ENCODE results near the gene CHRNE.
A peak's percentile ranks its signal among the peaks of the same experiment; 100 is the strongest.
"Not testable (repeated sequence)": the region's sequence is repeated elsewhere in the genome, so short reads cannot be mapped to it uniquely, and the experiment has no call there.

Gene CHRNE

DNA sequence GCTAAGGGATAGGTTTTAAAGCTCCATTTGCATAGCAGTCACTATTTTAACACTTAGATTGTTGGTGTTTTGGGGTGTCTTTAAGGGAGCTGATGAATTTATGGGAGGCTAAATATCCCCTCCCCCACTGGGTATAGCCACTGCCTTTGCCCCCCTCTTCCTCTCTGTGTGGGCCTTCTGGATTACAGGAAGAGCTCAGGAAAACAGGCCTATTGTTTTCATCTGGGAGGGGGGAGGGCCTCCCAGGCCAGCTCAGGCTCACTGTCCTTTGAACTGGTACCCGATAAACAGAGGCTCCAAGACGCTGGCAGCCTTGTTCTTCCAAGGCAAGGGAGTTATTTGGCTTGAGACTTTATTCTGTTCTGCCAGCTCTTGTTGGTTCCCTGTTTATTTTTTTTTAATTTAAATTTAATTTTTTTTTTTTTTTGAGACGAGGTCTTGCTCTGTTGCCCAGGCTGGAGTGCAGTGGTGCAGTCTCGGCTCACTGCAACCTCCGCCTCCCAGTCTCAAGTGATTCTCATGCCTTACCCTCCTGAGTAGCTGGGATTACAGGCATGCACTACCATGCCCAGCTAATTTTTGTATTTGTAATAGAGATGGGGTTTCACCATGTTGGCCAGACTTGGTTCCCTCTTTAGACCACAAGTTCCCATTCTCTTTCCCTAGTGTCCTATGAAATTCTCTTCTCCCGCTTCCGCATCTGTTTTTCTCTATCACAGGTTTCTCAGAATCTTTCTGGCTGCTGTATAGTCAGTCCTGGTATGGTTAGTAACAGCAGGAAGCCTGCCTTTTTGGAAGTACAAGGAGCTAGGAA, 44.6 kb downstream of the CHRNE start:
- Histone ChIP-seq H3K9me3 (ENCODE audit: control insufficient read depth in 1 of 2, low read length in 2 of 2) (no peaks in the 10 kb centered on the region), H3K4me3 (ENCODE audit: low read depth in 1 of 2, low read length in 2 of 2) (peak overlapping the region in 1 of 2 donors; percentile 2), H3K27ac (ENCODE audit: low read length) (peak overlapping the region; percentile 4), H3K4me1 (ENCODE audit: control insufficient read depth in 1 of 2, insufficient read depth in 2 of 2, low read length in 2 of 2) (peaks cover 7 to 22% of the 10 kb centered on the region in 2 donors), H3K27me3 (ENCODE audit: low read depth, low read length) (no peaks in the 10 kb centered on the region), H3K36me3 (ENCODE audit: control insufficient read depth in 1 of 2, insufficient read depth in 2 of 2, low read length in 2 of 2) (peaks cover 0 to 5% of the 10 kb centered on the region in 2 donors)

DNA sequence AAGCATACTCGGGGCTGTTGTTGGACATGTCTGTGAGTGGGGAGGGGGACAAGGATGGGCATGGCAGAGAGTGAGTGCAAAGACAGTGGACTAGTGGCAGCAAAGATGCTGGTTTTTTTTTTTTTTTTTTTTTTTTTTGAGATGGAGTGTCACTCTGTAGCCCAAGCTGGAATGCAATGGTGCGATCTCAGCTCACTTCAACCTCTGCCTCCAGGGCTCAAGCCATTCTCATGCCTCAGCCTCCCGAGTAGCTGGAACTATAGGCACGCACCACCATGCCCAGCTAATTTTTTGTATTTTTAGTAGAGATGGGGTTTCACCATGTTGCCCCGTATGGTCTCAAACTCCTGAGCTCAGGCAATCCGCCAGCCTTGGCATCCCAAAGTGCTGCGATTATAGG, 45.6 kb downstream of the CHRNE start:
- H3K9me3 ChIP-seq (ENCODE audit: control insufficient read depth in 1 of 2, low read length in 2 of 2); H3K27ac ChIP-seq (ENCODE audit: low read length); H3K4me3 ChIP-seq (ENCODE audit: low read depth in 1 of 2, low read length in 2 of 2); H3K27me3 ChIP-seq (ENCODE audit: low read depth, low read length); H3K36me3 ChIP-seq (ENCODE audit: control insufficient read depth in 1 of 2, insufficient read depth in 2 of 2, low read length in 2 of 2): not testable (repeated sequence)
- H3K4me1 ChIP-seq (ENCODE audit: control insufficient read depth in 1 of 2, insufficient read depth in 2 of 2, low read length in 2 of 2), result peaks cover 7 to 25% of the 10 kb centered on the region in 2 donors

DNA sequence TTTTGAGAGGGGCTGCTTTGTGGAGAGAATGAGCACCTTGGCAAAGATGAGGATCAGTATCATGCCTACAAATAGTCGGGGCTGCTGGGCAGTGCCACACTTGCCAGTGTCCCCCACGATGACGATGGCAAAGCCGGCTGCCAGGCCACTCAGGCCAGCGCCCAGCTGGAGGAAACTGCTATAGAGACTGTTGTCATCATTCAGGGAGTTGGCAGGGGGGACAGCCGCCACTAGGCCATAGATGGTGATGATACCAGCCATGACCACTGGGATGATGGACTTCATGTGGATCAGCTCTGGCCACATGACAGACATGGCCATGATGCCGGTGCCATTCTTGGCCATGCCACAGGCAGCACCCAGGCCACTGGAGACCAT, 46.0 kb downstream of the CHRNE start:
- Histone ChIP-seq H3K4me1 (ENCODE audit: control insufficient read depth in 1 of 2, insufficient read depth in 2 of 2, low read length in 2 of 2) (peaks cover 7 to 28% of the 10 kb centered on the region in 2 donors), H3K9me3 (ENCODE audit: control insufficient read depth in 1 of 2, low read length in 2 of 2) (no peaks in the 10 kb centered on the region), H3K27ac (ENCODE audit: low read length) (no peak overlapping the region), H3K4me3 (ENCODE audit: low read depth in 1 of 2, low read length in 2 of 2) (no peak overlapping the region), H3K36me3 (ENCODE audit: control insufficient read depth in 1 of 2, insufficient read depth in 2 of 2, low read length in 2 of 2) (peaks cover 0 to 5% of the 10 kb centered on the region in 2 donors), H3K27me3 (ENCODE audit: low read depth, low read length) (no peaks in the 10 kb centered on the region)

DNA sequence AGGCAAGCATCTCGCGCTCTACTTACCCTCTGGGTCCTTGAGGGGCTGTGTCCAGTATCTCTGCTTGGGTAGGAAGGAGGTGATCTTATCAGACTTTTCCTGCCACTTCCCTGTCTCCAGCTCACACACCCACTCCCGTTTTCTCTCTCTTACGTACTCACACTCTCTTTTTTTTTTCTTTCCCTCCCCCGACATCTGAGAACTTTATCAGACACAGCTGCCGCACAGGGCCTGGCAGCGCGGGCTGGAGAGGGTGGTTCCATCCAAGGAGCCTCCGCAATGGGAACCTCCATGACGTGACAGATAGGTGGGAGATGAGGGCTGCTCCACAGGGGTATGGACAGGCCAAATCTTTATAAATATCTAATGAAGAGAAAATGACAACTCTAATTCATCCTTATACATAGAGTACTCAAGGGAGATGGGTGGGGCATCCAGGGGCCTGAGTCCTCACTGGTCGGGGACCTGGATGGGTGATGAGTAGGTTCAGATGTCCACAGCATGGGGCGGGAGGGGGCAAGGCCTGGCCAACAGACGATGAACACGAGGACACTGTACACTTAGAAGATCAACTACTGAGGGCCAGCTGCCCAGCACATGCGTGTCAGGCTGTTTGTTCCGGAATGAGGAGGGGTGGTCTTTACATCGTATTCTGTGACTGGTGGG, 46.5 kb downstream of the CHRNE start:
- Histone ChIP-seq H3K4me1 (ENCODE audit: control insufficient read depth in 1 of 2, insufficient read depth in 2 of 2, low read length in 2 of 2) (peaks cover 7 to 28% of the 10 kb centered on the region in 2 donors), H3K27me3 (ENCODE audit: low read depth, low read length) (no peaks in the 10 kb centered on the region), H3K27ac (ENCODE audit: low read length) (no peak overlapping the region)

DNA sequence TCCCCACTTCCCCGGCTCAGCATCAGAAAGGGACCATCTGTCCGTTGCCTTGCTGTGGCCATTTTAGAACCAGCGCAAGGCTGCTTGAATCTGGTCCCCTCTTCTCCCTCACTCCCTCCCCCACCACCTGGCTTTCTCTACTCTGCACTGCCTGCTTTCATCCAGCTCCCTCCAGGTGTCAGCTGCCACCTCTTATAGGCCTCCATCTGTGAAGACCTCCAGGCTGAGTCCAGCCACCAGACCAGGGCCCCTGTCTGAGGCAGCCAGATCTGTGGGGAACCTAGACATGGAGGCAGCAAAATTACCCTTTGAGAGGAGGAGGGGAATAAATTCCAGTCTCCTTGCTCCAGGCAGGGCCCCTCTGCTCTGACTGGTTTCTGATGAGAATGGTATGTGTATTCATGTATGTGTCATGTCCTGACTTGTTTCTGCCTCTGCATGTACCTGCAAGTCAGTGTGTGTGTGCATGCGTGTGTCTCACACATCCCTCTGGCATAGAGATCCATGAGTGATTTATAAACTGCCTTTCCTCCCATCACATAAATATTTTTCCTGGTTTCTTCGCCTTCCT, 48.7 kb downstream of the CHRNE start:
- H3K36me3 ChIP-seq (ENCODE audit: control insufficient read depth in 1 of 2, insufficient read depth in 2 of 2, low read length in 2 of 2), result no peaks in the 10 kb centered on the region
- no peak overlapping the region for H3K4me3 ChIP-seq (ENCODE audit: low read depth in 1 of 2, low read length in 2 of 2)
- no peaks in the 10 kb centered on the region for H3K27me3 ChIP-seq (ENCODE audit: low read depth, low read length)
- H3K9me3 ChIP-seq (ENCODE audit: control insufficient read depth in 1 of 2, low read length in 2 of 2), result no peaks in the 10 kb centered on the region
- no peak overlapping the region for H3K27ac ChIP-seq (ENCODE audit: low read length)
- H3K4me1 ChIP-seq (ENCODE audit: control insufficient read depth in 1 of 2, insufficient read depth in 2 of 2, low read length in 2 of 2), result peaks cover 7 to 24% of the 10 kb centered on the region in 2 donors

More for the DNA sequence above, 46.5 kb downstream of the CHRNE start:
- H3K9me3 ChIP-seq (ENCODE audit: control insufficient read depth in 1 of 2, low read length in 2 of 2), result no peaks in the 10 kb centered on the region
- H3K4me3 ChIP-seq (ENCODE audit: low read depth in 1 of 2, low read length in 2 of 2), result no peak overlapping the region
- H3K36me3 ChIP-seq (ENCODE audit: control insufficient read depth in 1 of 2, insufficient read depth in 2 of 2, low read length in 2 of 2), result peaks cover 0 to 5% of the 10 kb centered on the region in 2 donors

DNA sequence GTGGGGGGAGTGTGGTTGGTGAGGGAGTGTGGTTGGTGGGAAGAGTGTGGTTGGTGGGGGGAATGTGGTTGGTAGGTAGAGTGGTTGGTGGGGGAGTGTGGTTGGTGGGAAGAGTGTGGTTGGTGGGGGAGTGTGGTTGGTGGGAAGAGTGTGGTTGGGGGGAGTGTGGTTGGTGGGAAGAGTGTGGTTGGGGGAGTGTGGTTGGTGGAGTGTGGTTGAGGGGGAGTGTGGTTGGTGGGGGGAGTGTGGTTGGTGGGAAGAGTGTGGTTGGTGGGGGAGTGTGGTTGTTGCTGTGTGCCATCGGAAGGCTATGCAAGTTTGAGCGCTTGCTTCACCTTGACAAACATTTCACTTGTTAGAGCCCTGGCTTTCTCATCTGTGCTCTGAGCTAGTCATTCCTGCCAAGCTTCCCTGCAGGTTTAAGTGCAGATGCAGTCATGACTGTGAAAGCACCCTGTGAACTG, 49.7 kb downstream of the CHRNE start:
- Histone ChIP-seq H3K9me3 (ENCODE audit: control insufficient read depth in 1 of 2, low read length in 2 of 2) (no peaks in the 10 kb centered on the region), H3K4me1 (ENCODE audit: control insufficient read depth in 1 of 2, insufficient read depth in 2 of 2, low read length in 2 of 2) (peaks cover 0 to 16% of the 10 kb centered on the region in 2 donors), H3K36me3 (ENCODE audit: control insufficient read depth in 1 of 2, insufficient read depth in 2 of 2, low read length in 2 of 2) (no peaks in the 10 kb centered on the region), H3K27me3 (ENCODE audit: low read depth, low read length) (no peaks in the 10 kb centered on the region), H3K27ac (ENCODE audit: low read length) (no peak overlapping the region), H3K4me3 (ENCODE audit: low read depth in 1 of 2, low read length in 2 of 2) (no peak overlapping the region)

DNA sequence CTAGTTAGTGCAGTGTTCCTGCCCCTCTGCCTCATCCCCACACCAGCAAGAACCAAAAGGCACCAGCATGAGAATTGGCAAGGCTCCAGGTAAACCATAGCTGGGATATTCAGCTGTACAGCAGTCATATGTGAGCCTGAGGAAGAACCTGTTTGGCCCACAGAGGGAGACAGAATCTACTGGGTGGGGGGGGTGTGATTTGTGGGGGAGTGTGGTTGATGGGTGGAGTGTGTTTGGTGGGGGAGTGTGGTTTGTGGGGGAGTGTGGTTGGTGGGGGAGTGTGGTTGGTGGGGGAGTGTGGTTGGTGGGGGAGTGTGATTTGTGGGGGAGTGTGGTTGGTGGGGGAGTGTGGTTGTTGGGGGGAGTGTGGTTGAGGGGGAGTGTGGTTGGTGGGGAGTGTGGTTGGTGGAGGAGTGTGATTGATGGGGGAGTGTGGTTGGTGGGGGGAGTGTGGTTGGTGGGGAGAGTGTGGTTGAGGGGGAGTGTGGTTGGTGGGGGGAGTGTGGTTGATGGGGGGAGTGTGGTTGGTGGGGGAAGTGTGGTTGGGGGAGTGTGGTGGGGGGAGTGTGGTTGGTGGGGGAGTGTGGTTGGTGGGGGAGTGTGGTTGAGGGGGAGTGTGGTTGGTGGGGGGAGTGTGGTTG, 50.2 kb downstream of the CHRNE start:
- no peak overlapping the region for H3K27ac ChIP-seq (ENCODE audit: low read length)
- H3K4me3 ChIP-seq (ENCODE audit: low read depth in 1 of 2, low read length in 2 of 2), result no peak overlapping the region
- H3K36me3 ChIP-seq (ENCODE audit: control insufficient read depth in 1 of 2, insufficient read depth in 2 of 2, low read length in 2 of 2), result no peaks in the 10 kb centered on the region
- peaks cover 0 to 11% of the 10 kb centered on the region in 2 donors for H3K4me1 ChIP-seq (ENCODE audit: control insufficient read depth in 1 of 2, insufficient read depth in 2 of 2, low read length in 2 of 2)
- H3K9me3 ChIP-seq (ENCODE audit: control insufficient read depth in 1 of 2, low read length in 2 of 2), result no peaks in the 10 kb centered on the region
- no peaks in the 10 kb centered on the region for H3K27me3 ChIP-seq (ENCODE audit: low read depth, low read length)

DNA sequence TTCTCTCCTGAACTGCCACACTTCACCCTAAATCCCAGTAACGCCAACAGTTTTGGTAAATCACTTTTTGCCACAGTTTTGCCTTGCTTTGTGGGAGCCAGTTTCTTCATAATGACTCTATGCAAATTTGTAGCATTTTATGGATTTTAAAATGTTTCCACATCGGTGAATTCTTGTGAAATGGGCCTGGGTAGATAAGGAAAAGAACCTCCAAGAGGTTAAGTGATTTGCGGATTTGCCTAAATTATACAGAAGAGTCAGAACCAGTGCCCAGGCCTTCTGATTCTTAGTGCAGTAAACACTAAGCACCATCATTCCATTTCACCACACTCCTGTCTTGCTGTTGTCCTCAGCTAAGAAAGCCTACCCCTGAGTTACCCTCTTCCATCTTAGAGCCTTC, 51.8 kb downstream of the CHRNE start:
- Histone ChIP-seq H3K9me3 (ENCODE audit: control insufficient read depth in 1 of 2, low read length in 2 of 2) (no peaks in the 10 kb centered on the region), H3K4me3 (ENCODE audit: low read depth in 1 of 2, low read length in 2 of 2) (no peak overlapping the region), H3K36me3 (ENCODE audit: control insufficient read depth in 1 of 2, insufficient read depth in 2 of 2, low read length in 2 of 2) (peaks cover 0 to 2% of the 10 kb centered on the region in 2 donors), H3K27ac (ENCODE audit: low read length) (no peak overlapping the region), H3K4me1 (ENCODE audit: control insufficient read depth in 1 of 2, insufficient read depth in 2 of 2, low read length in 2 of 2) (peaks cover 0 to 7% of the 10 kb centered on the region in 2 donors), H3K27me3 (ENCODE audit: low read depth, low read length) (no peaks in the 10 kb centered on the region)

DNA sequence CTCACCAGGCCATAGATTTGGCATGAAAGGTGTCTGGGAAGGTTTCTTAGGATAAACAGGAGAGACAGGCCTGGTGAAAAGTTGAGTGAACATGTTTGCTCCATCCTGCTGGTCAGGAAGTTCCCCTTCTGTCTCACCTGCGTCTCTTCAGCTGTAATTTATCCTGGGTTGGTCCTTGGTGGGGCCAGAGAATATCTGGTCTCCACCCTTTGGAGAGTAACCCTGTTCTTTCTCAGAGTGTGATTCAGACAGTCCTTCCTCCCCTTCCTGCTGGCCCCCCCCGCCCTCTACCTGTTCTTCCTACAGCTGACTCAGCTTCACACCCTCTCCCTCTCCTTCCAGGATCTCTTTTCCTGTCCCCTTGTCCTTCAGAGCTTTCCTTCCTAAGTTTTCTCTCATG, 52.7 kb downstream of the CHRNE start:
- peaks cover 0 to 7% of the 10 kb centered on the region in 2 donors for H3K4me1 ChIP-seq (ENCODE audit: control insufficient read depth in 1 of 2, insufficient read depth in 2 of 2, low read length in 2 of 2)

DNA sequence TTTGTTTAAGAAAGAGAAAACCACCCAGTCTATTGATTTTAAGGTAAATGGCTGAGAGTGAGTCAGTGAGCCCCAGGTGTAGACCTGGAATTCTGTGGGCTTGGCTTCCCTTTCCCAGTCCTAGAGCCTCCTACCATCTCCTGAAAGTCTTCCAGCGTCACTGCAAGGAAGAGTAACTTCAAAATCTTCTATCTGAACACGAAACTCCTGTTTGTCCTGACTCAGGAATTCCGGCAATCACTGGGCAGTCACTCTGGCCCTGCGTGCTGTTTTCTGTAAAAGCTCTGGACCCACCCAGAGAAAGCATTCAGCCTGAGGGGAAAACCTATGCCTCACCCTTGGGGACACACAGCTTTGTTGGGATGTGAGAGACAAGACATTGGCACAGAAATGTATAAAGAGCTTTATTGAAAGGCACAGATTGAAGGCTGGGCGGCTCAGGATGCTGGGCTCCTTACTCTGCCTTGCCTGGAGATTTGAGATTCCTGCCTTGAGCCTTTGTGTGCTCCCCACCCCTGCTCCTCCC, 53.8 kb downstream of the CHRNE start:
- Histone ChIP-seq H3K27ac (ENCODE audit: low read length) (no peak overlapping the region), H3K4me3 (ENCODE audit: low read depth in 1 of 2, low read length in 2 of 2) (no peak overlapping the region), H3K36me3 (ENCODE audit: control insufficient read depth in 1 of 2, insufficient read depth in 2 of 2, low read length in 2 of 2) (peaks cover 0 to 2% of the 10 kb centered on the region in 2 donors), H3K4me1 (ENCODE audit: control insufficient read depth in 1 of 2, insufficient read depth in 2 of 2, low read length in 2 of 2) (peaks cover 0 to 7% of the 10 kb centered on the region in 2 donors), H3K27me3 (ENCODE audit: low read depth, low read length) (no peaks in the 10 kb centered on the region), H3K9me3 (ENCODE audit: control insufficient read depth in 1 of 2, low read length in 2 of 2) (no peaks in the 10 kb centered on the region)

More for the DNA sequence above, 52.7 kb downstream of the CHRNE start:
- Histone ChIP-seq H3K27me3 (ENCODE audit: low read depth, low read length) (no peaks in the 10 kb centered on the region), H3K4me3 (ENCODE audit: low read depth in 1 of 2, low read length in 2 of 2) (no peak overlapping the region), H3K9me3 (ENCODE audit: control insufficient read depth in 1 of 2, low read length in 2 of 2) (no peaks in the 10 kb centered on the region), H3K27ac (ENCODE audit: low read length) (no peak overlapping the region), H3K36me3 (ENCODE audit: control insufficient read depth in 1 of 2, insufficient read depth in 2 of 2, low read length in 2 of 2) (peaks cover 0 to 2% of the 10 kb centered on the region in 2 donors)
